ENCODE measurements around the gene SPDYE6.
"Not testable (repeated sequence)": the region's sequence is repeated elsewhere in the genome, so short reads cannot be mapped to it uniquely, and the experiment has no call there.

SPDYE6 gene

GRCh38 chr7:102317231-102318059, 38.8 kb downstream of the SPDYE6 start:
- DNase-seq, result no peak

GRCh38 chr7:102313997-102314780, 42.1 kb downstream of the SPDYE6 start:
- no peak for DNase-seq

GRCh38 chr7:102312317-102312716, 43.9 kb downstream of the SPDYE6 start:
- no peak for DNase-seq

GRCh38 chr7:102310414-102310815, 45.8 kb downstream of the SPDYE6 start:
- DNase-seq, result no peak

- DNase-seq, result peak; percentile 22
These were observed 49.1 kb downstream of the SPDYE6 start for GRCh38 chr7:102306916-102307677.

GRCh38 chr7:102305414-102306268, 50.6 kb downstream of the SPDYE6 start:
- no peak for DNase-seq

GRCh38 chr7:102304668-102305067, 51.6 kb downstream of the SPDYE6 start:
- no peak for DNase-seq

GRCh38 chr7:102303669-102304422, 52.4 kb downstream of the SPDYE6 start:
- DNase-seq, result no peak

- no peak for DNase-seq
These were observed 54.2 kb downstream of the SPDYE6 start for GRCh38 chr7:102302025-102302424.

- DNase-seq, result not testable (repeated sequence)
These were observed 54.9 kb downstream of the SPDYE6 start for GRCh38 chr7:102301367-102301766.

- no peak for DNase-seq
These were observed 55.5 kb downstream of the SPDYE6 start for GRCh38 chr7:102300643-102301221.

GRCh38 chr7:102297487-102298218, 58.6 kb downstream of the SPDYE6 start:
- no peak for DNase-seq

- DNase-seq, result no peak
These were observed 59.7 kb downstream of the SPDYE6 start for GRCh38 chr7:102296514-102296913.

- DNase-seq, result no peak
These were observed 60.1 kb downstream of the SPDYE6 start for GRCh38 chr7:102296179-102296438.

Measured in fibroblast of skin of abdomen (primary cell).